GM23338 (cell line): Measurements from ENCODE around the gene SNX7. TPM values are rescaled to one million over a fixed set of nuclear protein-coding genes. Genes with fewer than 3 reads are reported as not detected.

Source experiments
- ATAC-seq: fragments of 200-7000 bp; cut with Tn5 transposase; 3 replicates; pipeline ENCODE4 v1.9.1; 2020
- DNase-seq: peaks from one replicate; pipeline ENCODE4 v3.0.0-alpha.2; 2015; ENCODE audit warnings: low spot score
- H2AFZ ChIP-seq: fragments of 200-600 bp; sonication (generic); 2 replicates; pipeline ENCODE4 v1.8.0; 2016; ENCODE audit warnings: antibody characterized with exemption, mild to moderate bottlenecking, moderate library complexity
- H3F3A ChIP-seq: fragments of 200-600 bp; sonication (generic); replicated peaks from 2 replicates; pipeline ENCODE4 v1.8.0; 2017; ENCODE audit warnings: antibody characterized with exemption, mixed run types, low read depth
- H3K27ac ChIP-seq: fragments of 200-600 bp; sonication (generic); 2 replicates; pipeline ENCODE4 v1.6.1; 2016; ENCODE audit warnings: low read depth
- H3K27me3 ChIP-seq: fragments of 200-600 bp; sonication (generic); 2 replicates; pipeline ENCODE4 v1.8.0; 2016; ENCODE audit warnings: mild to moderate bottlenecking, mixed run types, moderate library complexity; ENCODE audit not compliant: insufficient read depth
- H3K36me3 ChIP-seq: fragments of 200-600 bp; sonication (generic); 2 replicates; pipeline ENCODE4 v1.8.0; 2016; ENCODE audit warnings: mild to moderate bottlenecking; ENCODE audit not compliant: insufficient read depth
- H3K4me1 ChIP-seq: fragments of 200-600 bp; sonication (generic); 2 replicates; pipeline ENCODE4 v1.8.0; 2016; ENCODE audit warnings: mild to moderate bottlenecking, moderate library complexity; ENCODE audit not compliant: insufficient read depth
- H3K4me2 ChIP-seq: fragments of 200-600 bp; sonication (generic); 2 replicates; pipeline ENCODE4 v1.7.1; 2017; ENCODE audit warnings: mixed run types
- H3K4me3 ChIP-seq: fragments of 200-600 bp; sonication (generic); 2 replicates; pipeline ENCODE4 v1.6.1; 2016; ENCODE audit warnings: mixed run types
- H3K79me2 ChIP-seq: fragments of 200-600 bp; sonication (generic); replicated peaks from 2 replicates; pipeline ENCODE4 v1.8.0; 2017; ENCODE audit warnings: mild to moderate bottlenecking; ENCODE audit not compliant: insufficient read depth
- H3K9me2 ChIP-seq: fragments of 200-600 bp; sonication (generic); 2 replicates; pipeline ENCODE4 v1.8.0; 2017; ENCODE audit not compliant: insufficient read depth
- H4K20me1 ChIP-seq: fragments of 200-600 bp; sonication (generic); replicated peaks from 2 replicates; pipeline ENCODE4 v1.8.0; 2017; ENCODE audit warnings: mild to moderate bottlenecking; ENCODE audit not compliant: insufficient read depth
- H3K27ac Mint-ChIP-seq: 2 replicates; pipeline ENCODE4 v1.8.0; 2020; ENCODE audit warnings: inconsistent platforms, mild to moderate bottlenecking, moderate library complexity, mixed read lengths
- H3K27me3 Mint-ChIP-seq: 3 replicates; pipeline ENCODE4 v1.8.0; 2022; ENCODE audit warnings: low read depth, mild to moderate bottlenecking, moderate library complexity, mixed read lengths, inconsistent platforms; ENCODE audit not compliant: insufficient read depth, poor library complexity
- H3K36me3 Mint-ChIP-seq: 3 replicates; pipeline ENCODE4 v1.8.0; 2021; ENCODE audit warnings: low read depth, mild to moderate bottlenecking, inconsistent platforms, moderate library complexity, mixed read lengths
- H3K4me1 Mint-ChIP-seq: 3 replicates; pipeline ENCODE4 v1.8.0; 2020; ENCODE audit warnings: mild to moderate bottlenecking, inconsistent platforms, mixed read lengths
- H3K4me3 Mint-ChIP-seq: 3 replicates; pipeline ENCODE4 v1.8.0; 2021; ENCODE audit warnings: moderate library complexity, mild to moderate bottlenecking, inconsistent platforms, mixed read lengths
- H3K9me3 Mint-ChIP-seq: 3 replicates; pipeline ENCODE4 v1.8.0; 2020; ENCODE audit warnings: moderate library complexity, mild to moderate bottlenecking, inconsistent platforms, mixed read lengths
- EZH2 ChIP-seq: fragments of 200-600 bp; sonication (generic); IDR thresholded peaks from one replicate; pipeline ENCODE4 v1.8.0; 2017; ENCODE audit warnings: antibody characterized with exemption, mild to moderate bottlenecking, low read depth; ENCODE audit not compliant: unreplicated experiment
- JUNB ChIP-seq: IDR thresholded peaks from one replicate; pipeline ENCODE4 v1.6.1; 2016; ENCODE audit warnings: antibody characterized with exemption; ENCODE audit not compliant: unreplicated experiment
- POLR2AphosphoS5 ChIP-seq: IDR thresholded peaks from 2 replicates; pipeline ENCODE4 v1.6.1; 2016; ENCODE audit warnings: antibody characterized with exemption, low read depth
- ZNF114 ChIP-seq: fragments of 250-450 bp; sonication (Bioruptor Pico); IDR thresholded peaks from 2 replicates; pipeline ENCODE4 v1.5.0; 2020; ENCODE audit warnings: mild to moderate bottlenecking, moderate library complexity
- polyA plus RNA-seq: library from polyadenylated mRNA; unstranded; fragments of >200 nt; fragmentation: Nextera tagmentation; extraction: Ambion mirVana; gene quantifications from 2 replicates; pipeline ENCODE4 v1.2.1, GENCODE V29; 2016
- total RNA-seq: library from RNA; depleted of rRNA; stranded (reverse); fragments of >200 nt; shearing (Covaris generic); gene quantifications from 2 replicates; pipeline ENCODE4 v1.2.3, GENCODE V29; 2014
- TF ChIP-seq, protein P1 (sequence below), 2 experiments: fragments of 200-600 bp in 1 of 2; sonication (generic) in 1 of 2; conservative IDR thresholded peaks; 2 replicates each; pipeline versions ENCODE4 v1.5.1 to v1.6.1; 2016 to 2017; ENCODE audit warnings: antibody characterized with exemption in 2 of 2, low read depth in 2 of 2, mild to moderate bottlenecking in 2 of 2, moderate library complexity in 1 of 2
- TF ChIP-seq, protein P2 (sequence below): IDR thresholded peaks from 2 replicates; pipeline ENCODE4 v1.6.1; 2016; ENCODE audit warnings: antibody characterized with exemption
- TF ChIP-seq, protein P3 (sequence below): IDR thresholded peaks from one replicate; pipeline ENCODE4 v1.6.1; 2018; ENCODE audit warnings: antibody characterized with exemption; ENCODE audit not compliant: unreplicated experiment

The SNX7 gene
- total and polyA plus RNA-seq, 2 experiments from 2014 or later, result 20.4 to 23.0 TPM

DNA sequence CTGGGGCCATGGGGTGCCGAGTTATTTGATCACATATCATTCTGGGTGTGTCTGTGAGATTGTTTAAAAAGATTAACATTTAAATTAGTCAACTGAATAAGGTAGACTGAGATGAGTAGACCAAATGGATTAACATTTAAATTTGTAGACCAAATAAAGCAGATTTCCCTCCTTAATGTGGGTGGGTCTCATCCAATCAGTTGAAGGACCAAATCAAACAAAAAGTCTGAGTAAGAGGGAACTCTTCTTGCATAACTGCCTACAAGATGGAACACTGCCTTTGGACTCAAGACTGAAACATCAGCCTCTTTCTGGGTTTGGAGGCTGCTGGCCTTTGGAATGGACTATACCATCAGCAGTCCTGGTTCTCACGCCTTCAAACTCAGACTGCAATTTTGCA is 17.0 kb upstream of the SNX7 start (continued):
- TF ChIP-seq, protein P1, sequence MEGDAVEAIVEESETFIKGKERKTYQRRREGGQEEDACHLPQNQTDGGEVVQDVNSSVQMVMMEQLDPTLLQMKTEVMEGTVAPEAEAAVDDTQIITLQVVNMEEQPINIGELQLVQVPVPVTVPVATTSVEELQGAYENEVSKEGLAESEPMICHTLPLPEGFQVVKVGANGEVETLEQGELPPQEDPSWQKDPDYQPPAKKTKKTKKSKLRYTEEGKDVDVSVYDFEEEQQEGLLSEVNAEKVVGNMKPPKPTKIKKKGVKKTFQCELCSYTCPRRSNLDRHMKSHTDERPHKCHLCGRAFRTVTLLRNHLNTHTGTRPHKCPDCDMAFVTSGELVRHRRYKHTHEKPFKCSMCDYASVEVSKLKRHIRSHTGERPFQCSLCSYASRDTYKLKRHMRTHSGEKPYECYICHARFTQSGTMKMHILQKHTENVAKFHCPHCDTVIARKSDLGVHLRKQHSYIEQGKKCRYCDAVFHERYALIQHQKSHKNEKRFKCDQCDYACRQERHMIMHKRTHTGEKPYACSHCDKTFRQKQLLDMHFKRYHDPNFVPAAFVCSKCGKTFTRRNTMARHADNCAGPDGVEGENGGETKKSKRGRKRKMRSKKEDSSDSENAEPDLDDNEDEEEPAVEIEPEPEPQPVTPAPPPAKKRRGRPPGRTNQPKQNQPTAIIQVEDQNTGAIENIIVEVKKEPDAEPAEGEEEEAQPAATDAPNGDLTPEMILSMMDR (conservative IDR thresholded peaks at IDR 0.05; ENCODE audit: low read depth in 2 of 2), result no peak

DNA sequence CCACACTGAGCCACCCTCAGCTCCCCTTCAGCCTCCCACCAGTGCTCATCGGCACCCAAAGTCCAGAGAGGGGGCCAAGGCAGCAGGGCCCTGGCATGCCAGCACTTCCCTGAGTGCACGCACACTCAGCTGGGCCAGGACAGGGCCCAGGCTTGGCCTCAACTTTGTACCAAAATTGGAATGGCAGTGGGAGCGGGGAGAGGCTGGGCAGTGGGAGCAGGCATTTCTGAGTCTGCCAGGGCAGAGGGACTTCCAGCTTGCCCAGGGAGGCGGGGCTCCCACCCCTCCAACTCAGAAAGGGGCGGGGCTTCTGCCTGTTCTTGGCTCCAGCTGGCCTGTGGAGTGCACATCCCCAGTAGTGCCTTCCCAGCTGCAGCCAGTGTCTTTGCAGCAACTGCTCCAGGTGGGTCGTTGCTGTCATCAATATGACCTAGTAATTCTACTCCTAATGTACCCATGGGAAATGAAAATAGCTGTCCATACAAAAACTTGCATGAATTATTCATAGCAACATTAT is 10.3 kb upstream of the SNX7 start:
- Mint-ChIP-seq H3K27ac (no peak overlapping the region), H3K36me3 (peaks cover 12% of the 10 kb centered on the region; the same call in 2 of the 3 replicates), H3K9me3 (peaks cover 26% of the 10 kb centered on the region), H3K27me3 (peaks cover 5% of the 10 kb centered on the region), H3K4me1 (no peaks in the 10 kb centered on the region), H3K4me3 (no peak overlapping the region)
- Histone ChIP-seq H2AFZ (no peak overlapping the region), H3K27ac (no peak overlapping the region), H3K9me2 (peaks cover 7% of the 10 kb centered on the region; the same call in 1 of the 2 replicates), H3F3A (no peaks in the 10 kb centered on the region), H3K27me3 (no peaks in the 10 kb centered on the region), H4K20me1 (no peaks in the 10 kb centered on the region), H3K4me2 (no peak overlapping the region), H3K79me2 (no peaks in the 10 kb centered on the region), H3K4me1 (no peaks in the 10 kb centered on the region), H3K36me3 (no peaks in the 10 kb centered on the region), H3K4me3 (no peak overlapping the region)
- ATAC-seq (no peak; the same call in 2 of the 3 replicates), DNase-seq (no peak)
- TF ChIP-seq POLR2AphosphoS5 (no peak), ZNF114 (CRISPR knock-in tag) (no peak), EZH2 (no peak), JUNB (no peak)
- TF ChIP-seq, protein P2, sequence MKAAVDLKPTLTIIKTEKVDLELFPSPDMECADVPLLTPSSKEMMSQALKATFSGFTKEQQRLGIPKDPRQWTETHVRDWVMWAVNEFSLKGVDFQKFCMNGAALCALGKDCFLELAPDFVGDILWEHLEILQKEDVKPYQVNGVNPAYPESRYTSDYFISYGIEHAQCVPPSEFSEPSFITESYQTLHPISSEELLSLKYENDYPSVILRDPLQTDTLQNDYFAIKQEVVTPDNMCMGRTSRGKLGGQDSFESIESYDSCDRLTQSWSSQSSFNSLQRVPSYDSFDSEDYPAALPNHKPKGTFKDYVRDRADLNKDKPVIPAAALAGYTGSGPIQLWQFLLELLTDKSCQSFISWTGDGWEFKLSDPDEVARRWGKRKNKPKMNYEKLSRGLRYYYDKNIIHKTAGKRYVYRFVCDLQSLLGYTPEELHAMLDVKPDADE, result no peak
- TF ChIP-seq, protein P3, sequence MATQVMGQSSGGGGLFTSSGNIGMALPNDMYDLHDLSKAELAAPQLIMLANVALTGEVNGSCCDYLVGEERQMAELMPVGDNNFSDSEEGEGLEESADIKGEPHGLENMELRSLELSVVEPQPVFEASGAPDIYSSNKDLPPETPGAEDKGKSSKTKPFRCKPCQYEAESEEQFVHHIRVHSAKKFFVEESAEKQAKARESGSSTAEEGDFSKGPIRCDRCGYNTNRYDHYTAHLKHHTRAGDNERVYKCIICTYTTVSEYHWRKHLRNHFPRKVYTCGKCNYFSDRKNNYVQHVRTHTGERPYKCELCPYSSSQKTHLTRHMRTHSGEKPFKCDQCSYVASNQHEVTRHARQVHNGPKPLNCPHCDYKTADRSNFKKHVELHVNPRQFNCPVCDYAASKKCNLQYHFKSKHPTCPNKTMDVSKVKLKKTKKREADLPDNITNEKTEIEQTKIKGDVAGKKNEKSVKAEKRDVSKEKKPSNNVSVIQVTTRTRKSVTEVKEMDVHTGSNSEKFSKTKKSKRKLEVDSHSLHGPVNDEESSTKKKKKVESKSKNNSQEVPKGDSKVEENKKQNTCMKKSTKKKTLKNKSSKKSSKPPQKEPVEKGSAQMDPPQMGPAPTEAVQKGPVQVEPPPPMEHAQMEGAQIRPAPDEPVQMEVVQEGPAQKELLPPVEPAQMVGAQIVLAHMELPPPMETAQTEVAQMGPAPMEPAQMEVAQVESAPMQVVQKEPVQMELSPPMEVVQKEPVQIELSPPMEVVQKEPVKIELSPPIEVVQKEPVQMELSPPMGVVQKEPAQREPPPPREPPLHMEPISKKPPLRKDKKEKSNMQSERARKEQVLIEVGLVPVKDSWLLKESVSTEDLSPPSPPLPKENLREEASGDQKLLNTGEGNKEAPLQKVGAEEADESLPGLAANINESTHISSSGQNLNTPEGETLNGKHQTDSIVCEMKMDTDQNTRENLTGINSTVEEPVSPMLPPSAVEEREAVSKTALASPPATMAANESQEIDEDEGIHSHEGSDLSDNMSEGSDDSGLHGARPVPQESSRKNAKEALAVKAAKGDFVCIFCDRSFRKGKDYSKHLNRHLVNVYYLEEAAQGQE, result no peak
- TF ChIP-seq, protein P1 (conservative IDR thresholded peaks at IDR 0.05; ENCODE audit: low read depth in 2 of 2), result no peak
